ENCODE measurements around the gene GSK3B.
"Not testable (repeated sequence)": the region's sequence is repeated elsewhere in the genome, so short reads cannot be mapped to it uniquely, and the experiment has no call there.

Gene GSK3B

DNA sequence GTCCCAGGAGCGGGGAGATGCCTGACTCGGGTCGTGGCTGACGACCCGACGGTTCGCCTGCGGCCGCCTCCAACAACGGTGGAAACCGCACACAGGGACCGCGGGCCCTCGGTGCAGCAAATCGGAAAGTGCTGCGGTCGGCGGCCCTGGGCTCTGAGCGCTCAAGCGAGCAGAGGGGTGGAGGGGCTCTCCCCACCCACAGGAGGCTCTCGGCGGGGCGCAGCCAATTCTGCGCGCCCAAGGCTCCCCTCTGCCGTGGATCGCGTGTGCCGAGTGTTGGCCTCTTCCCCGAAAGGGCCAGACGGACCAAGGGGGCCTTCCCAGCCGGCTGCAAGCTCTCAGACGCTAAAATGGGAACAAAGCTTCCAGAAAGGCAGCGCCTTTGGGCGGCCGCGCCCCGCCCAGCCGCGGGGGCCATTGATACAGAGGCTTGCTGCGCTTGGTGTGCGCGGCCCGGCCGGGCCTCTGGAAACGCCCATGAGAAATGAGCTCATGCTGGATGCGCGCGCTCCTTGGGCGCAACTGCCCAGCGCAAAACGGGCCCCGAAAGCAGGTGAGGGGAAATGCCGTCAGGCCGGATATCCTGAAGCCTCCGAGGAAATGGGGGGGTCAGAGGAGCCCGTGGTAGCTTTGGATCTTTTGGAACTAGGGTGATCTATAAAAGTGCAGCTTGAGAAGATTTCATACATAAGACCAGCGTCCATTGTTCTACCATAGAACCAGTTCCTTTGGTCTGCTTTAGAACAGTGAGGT is 1.2 kb upstream of the GSK3B start:
- DNase-seq = peak; percentile 67

DNA sequence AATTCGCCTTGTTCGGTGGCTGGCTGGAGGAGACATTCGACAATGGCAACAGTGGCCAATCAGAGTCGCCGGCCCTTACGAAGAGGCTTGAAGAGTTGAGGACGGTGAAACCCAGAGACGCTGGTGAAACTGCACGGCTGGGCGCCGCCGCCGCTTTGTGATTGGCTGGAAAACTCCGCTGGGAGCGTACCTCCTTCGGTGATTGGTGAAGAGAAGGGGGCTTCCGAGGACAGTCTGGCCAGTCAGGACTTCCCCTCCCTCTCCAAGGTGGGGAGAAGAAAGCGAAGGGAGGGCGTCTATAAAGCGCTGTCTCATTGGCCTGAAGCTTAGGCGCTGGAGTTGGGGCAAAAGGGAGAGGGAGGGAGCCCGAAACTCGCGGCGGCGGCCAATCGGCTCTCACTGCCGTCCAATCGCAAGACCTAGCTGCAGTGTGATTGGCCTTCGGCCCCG is 554 bp upstream of the GSK3B start:
- DNase-seq = peak; percentile 99

DNA sequence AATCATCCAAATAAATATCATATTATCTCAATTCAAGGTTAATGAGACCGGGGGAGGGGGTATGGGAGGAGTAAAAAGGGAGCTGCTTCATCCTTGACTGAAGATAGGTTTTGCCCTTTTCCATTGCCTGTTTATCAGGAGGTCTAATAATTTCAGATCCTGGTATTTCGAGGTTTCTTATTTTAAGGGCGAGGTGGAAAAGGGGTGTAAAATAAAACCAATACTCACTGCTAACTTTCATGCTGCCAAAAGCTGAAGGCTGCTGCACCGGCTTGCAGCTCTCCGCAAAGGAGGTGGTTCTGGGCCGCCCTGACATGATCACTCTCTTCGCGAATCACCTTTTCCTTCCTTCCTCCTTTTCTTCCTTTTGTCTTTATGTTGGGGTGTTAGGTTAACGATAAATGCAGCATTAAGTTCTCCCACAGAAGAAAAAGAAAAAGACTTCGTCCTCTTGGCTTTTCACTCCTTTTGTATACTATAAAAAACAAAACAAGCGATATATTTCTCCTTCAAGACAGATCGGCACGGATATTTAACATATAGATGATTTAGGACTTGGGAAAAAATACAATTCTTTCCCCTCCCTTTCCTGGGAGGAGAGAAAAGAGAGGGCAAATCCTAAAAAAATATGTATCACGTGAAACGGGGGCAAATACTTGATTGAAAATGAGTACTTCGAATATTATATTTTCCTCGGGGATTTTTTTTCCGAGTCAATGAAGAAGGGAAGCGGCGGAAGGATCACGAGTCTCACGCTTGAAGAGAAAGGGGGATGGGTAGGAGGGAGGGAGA is 932 bp downstream of the GSK3B start:
- DNase-seq = no peak

DNA sequence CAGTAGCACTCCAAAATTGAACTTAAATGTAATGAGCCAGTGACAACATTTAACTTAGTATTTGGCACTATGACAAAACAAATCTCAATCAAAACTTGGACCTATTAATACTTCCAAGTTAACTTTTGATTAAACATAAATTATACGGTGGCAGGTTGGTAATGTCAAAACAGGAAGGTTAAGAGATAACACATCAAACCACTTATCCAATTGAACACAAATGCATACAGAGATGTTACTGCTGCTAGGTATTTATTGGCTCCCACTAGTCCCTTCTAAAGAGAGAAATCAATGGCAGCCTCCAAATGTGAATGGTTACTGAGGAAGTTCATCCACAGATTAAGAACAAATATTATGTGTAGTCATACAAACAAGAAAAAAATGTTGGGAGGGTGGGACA is 1.8 kb downstream of the GSK3B start:
- no peak for DNase-seq

DNA sequence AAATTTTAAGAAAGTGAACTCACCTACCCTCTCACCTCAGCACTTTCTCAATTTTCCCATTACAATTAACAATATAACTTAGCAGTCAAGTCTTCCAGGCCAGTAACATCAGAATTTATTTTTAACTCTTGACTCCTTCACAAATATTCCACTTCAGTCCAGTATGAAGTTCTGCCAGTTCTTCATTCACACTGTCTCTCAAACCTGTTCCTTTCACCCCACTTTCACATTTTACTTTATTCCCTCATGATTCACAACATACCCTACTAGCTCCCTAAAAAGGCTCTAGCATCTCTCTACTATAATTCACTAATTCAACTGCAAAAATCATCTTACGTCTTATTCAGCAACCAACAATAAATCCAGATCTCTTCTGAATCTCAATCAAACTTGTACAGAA is 3.8 kb downstream of the GSK3B start:
- no peak for DNase-seq

DNA sequence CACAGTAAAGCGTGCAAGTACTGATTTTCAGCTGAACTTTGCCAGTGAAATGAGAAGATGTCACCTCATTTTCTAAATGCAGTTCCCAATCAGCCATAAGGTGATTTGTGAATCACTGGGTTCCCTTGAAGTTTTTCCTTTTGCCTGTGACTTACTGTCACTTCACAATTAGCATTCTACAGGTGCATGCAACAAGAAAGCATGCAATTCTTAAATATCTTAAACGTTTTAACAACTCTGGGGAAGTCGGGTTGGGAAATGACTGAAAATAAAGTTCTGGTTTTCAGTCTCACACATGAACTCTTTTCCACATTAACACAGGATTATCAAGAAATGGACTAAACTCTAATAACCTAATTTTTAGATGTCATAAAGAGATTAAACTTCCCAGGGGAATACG is 5.2 kb downstream of the GSK3B start:
- DNase-seq = no peak

DNA sequence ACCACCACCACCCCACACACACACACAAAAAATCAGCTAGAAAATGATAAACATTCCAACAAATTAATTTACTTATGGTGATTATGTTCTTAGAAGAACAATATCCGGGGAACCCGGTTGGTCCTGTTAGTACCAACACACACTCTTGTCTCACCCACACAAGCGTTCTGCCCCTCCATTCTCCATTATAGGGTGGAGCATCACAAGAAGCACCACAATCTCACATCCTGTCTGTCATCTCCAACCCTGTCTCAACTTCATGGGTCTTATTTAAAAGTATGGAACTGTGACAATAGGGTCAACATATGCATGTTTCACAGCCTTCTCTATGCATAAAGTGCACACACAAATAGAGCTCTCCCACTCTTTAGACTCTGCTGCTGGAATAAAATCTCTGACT is 5.6 kb downstream of the GSK3B start:
- no peak for DNase-seq

DNA sequence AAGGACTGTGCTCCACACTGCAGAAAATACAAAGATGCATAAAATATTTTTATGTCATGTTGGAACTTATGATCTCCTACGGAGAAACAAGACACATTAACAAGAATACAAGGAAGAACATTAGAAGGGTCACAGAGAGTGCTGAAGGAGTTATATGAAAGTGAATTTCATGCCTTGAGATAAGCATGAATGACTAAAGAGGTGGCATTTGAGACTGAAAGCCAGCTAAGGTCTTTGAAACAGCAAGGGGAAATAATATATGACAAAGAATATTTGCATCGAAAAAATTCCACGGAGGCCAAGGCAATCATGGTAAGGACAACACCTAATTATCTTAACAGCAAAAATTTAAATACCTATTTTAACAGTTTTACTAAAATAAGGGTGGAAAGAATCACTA is 12.5 kb downstream of the GSK3B start:
- DNase-seq = no peak

DNA sequence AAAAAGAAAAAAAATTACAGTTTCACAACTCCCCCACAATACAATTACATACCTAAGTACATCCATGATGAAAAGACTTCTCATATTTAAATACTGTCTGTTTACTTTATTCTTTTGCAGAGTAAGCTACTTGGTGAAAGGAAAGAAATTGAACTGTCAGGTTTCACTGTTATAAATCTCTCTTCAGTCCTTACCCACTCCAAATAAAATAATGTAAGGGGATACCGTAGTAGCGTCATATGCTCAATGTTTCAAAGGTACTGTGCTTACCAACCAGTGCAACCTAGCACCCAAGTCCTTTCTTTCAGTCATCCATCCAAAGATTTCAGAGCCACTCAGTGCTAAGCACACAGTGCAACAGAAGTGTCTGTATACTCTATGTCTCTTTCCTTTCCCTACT is 13.4 kb downstream of the GSK3B start:
- no peak for DNase-seq

DNA sequence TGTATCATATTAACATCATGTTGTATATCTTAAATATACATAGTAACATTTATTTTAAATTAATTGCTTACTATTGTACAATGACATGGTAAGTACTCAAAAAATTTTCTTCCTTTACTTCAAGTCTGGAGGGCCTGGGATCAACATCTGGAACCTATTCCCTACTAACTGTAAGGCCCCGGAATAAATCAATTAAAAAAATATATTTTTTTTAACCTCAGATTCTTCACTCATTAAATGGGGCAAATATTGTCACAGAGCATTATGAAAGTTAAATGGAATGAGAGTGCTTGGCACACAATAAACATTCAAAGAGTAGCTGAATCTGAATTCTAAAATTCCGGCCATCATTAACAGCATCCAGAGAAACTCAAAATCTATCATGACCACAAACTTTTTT is 16.5 kb downstream of the GSK3B start:
- no peak for DNase-seq

DNA sequence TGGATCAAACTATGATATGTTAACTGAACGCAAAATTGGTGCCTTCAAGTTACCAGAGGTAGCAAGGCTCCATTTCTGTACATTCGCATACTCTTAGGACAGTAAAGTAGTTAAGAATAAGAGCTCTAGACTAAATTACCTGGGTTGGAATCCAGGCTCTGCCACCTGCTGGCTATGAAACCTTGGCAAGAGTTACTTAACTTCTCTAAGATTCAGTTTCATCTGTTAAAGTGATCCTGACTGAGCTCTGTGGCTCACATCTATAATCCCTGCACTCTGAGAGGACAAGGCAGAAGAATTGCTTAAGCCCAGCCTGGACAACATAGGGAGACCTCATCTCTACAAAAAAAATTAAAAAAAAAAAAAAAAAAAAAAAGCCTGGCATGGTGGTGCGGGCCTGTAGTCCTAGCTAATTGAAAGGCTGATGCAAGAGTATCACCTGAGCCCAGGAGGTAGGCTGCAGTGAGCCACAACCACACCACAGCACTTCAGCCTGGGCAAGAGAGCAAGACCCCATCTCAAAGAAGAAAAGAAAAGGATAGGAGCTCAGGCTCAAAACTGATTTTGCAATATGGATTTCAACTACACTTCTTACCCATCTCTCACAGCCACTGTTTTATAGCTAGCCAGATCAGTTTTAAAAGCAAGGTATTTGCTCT is 21.3 kb downstream of the GSK3B start:
- no peak for DNase-seq

DNA sequence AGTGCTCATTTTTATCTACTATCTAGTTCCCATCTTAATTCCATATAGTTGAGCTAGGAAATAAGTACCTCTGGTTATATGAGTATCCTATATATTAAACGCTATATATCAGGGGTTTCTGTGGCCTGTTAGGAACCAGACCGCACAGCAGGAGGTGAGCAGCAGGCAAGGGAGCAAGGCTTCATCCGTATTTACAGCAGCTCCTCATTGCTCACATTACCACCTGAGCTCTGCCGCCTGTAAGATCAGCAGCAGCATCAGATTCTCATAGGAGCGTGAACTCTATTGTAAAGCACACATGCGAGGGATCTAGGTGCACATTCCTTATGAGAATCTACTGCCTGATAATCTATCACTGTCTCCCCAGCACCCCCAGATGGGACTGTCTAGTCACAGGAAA is 23.0 kb downstream of the GSK3B start:
- DNase-seq = no peak

DNA sequence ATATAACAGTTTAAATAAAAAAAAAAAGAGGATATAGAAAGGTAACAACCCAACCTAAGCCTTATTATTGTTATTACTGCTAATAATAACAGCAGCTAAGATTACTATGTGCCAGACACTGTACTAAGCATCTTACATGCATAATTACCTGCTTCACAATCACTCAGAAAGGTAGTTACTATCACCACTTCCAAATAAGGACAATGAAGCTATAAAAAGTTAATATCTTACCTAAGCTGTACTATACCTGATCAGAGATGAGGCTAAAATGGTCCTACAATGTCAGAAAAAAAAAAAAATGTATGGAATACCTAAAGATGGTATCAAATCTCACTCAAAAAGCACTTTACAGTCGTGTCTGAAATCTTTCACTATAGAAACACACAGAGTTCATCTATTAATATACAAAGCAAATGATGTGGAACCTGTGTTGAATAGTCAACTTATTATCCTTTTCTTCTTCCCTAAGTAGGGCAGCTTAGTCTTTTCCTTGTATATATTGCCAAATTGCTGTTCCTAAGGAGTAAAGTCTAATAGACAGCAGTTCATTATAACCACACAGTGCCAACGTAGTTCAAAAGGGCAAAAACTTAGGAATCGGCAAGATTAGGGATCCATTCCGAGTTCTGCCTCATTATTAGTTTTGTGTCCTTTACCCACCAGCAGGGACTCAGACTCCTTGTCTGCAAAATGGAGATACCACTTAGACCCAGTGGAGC is 23.8 kb downstream of the GSK3B start:
- no peak for DNase-seq

DNA sequence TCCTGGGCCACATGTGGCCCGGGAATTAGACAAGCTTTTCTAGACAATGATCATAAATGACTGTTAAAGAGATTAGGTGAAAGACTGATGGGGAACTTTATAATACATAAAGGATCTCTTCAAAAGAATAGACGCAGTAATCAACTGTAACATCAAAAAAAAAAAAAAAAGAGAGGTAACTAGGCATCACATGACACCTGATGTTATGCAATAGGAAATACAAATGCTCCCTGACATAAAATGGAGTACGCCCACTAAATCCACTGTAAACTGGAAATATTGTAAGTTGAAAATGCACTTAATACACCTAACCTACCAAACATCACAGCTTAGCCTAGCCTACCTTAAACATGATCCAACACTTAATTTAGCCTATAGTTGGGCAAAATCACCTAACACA is 27.2 kb downstream of the GSK3B start:
- DNase-seq = no peak

DNA sequence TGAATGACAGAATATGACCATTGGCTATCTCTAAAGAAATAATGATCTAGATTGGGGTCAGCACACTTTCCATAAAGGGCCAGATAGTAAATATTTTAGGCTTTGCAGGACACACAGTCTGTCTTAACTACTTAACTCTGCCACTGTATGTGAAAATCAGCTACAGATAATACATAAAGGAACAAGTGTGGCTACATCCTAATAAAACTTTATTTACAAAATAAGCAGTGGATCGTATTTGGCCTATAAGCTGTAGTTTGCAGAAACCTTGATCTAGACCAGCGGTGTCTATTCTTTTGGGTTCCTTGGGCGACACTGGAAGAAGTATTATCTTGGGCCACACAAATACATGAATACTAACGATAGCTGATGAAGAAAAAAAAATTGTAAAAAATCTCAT is 27.6 kb downstream of the GSK3B start:
- no peak for DNase-seq

DNA sequence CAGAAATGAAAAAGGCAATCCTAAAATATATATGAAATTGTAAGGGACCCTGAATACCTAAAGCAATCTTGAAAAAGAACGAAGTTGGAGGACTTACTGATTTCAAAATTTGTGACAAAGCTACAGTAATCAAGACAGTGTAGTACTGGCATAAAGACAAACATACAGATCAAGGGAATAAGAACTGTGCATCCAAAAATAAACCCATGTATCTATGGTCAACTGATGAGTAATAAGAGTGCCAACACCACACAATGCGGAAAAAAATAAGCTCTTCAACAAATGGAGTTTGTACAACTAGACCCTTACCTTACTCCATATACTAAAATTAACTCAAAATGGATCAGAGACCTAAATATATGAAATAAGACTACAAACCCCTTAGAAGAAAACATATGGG is 29.6 kb downstream of the GSK3B start:
- DNase-seq = no peak

DNA sequence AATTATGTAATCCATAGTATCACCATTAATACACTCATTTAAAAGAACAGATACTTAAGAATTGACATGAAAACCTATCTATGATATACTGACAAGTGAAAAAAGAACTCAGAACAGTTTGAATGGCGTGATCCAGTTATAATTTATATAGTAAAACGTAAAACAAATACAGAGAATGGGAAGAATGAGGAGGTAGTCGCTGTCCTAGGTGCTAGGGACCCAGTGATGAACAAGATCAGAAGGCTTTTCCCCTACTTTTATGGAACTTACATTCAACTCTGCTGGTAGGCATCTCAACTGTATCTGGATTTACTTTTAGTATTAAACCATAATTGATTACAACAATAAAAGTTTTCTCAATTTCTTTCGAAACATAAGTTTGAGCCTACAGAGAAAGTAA is 31.8 kb downstream of the GSK3B start:
- no peak for DNase-seq

DNA sequence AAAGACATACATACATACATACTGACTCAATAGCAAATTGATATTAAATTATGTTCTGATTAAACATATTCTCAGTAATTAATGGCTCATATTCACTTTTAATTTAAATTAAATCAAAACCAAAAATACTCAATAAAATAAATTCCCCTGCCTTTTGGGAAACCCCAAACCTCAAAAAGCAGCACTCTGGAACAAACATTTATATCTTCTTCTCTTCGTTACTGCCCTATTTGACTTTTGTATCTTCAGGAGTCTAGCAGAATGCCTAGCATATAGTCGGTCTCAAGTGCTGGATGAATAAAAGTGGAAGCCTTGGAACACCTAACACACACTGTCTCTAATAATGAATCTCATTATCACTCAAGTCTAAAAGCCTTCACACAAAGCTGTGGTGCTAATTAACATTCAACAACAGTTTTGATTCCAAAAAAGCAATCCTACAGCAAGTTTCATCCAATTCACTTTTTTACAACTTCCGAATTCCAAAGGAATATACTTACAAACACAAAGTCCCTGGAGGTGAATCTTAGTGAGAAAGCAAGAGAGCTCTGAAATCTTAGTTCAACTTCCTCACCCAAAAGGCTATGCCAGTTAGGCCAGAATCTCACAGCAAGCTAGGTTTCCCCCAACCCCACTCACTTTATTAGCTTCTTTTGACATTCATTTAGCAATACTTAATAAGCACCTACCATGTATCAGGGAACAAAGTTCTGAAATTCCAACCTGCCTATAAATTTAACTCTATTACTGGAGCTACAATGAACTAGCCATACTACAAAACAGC is 35.0 kb downstream of the GSK3B start:
- no peak for DNase-seq

DNA sequence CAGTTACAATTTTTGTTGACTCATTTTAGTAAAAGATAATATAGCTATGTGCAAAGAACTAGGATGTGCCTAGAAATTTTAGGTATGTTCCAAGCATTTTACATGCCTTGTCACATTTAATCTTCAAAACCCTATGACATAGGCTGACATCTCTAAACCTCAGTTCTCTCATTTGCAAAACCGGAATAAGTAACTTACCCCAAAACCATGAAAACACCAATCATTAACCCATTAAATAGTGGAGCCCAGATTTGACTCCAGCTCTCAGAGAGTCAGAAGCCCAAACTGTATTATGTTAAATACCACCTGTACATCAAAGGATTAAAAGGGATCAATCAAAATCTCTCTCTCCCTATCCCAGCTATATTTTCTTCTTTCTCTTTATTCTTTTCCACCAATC is 36.6 kb downstream of the GSK3B start:
- no peak for DNase-seq

DNA sequence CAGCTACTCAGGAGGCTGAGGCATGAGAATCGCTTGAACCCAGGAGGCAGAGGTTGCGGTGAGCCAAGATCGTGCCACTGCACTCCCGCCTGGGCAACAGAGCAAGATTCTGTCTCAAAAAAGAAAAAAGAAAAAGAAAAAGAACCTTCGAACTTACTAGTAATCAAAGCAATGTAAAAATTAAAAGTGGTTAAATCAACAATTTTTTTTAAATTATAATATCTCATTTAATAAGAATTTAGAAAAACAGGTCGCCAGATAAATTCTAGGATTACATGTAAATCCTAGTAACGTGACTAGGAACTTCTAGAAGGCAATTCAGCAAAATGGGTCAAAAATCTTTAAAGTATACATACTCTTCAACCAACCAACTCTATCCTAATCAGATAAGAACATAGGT is 37.2 kb downstream of the GSK3B start:
- no peak for DNase-seq

DNA sequence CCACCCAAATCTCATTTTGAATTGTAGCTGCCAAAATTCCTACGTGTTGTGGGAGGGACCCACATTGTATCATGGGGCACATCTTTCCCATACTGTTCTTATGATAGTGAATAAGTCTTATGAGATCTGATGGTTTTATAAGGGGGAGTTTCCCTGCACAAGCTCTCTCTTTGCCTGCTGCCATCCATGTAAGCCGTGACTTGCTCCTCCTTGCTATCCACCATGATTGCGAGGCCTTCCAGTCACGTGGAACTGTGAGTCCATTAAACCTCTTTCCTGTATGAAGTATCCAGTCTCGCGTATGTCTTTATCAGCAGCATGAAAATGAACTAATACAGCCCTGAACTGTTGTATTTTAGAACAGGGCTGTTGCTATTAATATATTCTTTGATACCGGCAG is 40.6 kb downstream of the GSK3B start:
- not testable (repeated sequence) for DNase-seq

DNA sequence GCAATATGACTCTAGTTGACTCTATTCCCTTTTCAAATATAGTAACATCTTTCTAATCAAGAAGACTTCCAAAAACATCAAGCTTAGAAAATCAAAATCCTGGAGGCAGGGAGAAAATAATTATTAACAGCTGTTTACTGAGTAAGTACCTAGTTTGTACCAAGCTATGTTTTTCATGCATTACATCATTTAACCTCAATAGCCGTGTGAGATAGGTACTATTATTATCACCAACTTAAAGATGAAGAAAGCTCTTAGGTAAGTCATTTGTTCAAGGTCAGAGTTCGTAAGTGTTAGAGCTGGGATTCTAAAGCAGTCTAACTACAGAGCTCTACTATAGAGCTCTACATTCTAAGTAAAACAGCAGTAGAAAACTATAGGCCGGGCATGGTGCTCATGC is 41.6 kb downstream of the GSK3B start:
- DNase-seq = no peak

DNA sequence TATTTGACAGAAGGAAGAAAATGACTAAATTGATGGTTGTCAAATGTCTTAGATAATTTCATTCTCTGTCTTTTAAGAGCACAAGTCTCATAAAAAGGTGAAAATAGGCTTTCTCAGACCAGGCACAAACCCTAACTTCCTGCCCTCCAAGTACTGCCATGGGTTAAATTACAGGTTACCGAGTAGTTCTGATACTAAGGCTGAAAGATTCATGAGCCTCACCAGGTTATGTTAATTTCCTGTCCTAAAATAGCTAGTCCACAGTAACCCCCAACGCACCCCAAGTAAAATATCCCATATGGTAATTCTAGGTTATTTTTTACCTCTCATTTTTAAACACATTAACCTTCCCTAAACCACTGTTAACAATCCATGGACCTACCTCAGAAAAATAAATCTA is 42.0 kb downstream of the GSK3B start:
- DNase-seq = no peak
